ENCODE measurements around the gene CACNA1I. TPM values are rescaled to one million over a fixed set of nuclear protein-coding genes. Genes with fewer than 3 reads are reported as not detected.
A peak's percentile ranks its signal among the peaks of the same experiment; 100 is the strongest.
"Not testable (repeated sequence)": the region's sequence is repeated elsewhere in the genome, so short reads cannot be mapped to it uniquely, and the experiment has no call there.

CACNA1I gene
- not detected for total RNA-seq

- intact Hi-C loops (cut with DNase I; ENCODE audit: low total_unique reads) = no loop called here
These were observed at the start of gene CACNA1I for GRCh38 chr22:39570665-39571064. Gene CACNA1I (plus strand): TSS chr22:39570753. CDS start chr22:39570753, 0 bp downstream.

GRCh38 chr22:39521106-39521885, 49.3 kb upstream of the CACNA1I start:
- DNase-seq = peak; percentile 79 to 87
- ATAC-seq = peak; percentile 45 to 63
- peak overlapping the region; percentile 95 to 100 (median 100) for H3K27ac ChIP-seq
- in situ Hi-C loops (cut with MboI; ENCODE audit: low sequenced_read_pairs in 4 of 4) = loop anchor here in 2 of 4 donors (25.0 kb wide), 2 partner anchors 209 to 359 kb away; partner anchors contain the start of genes CBX7 (in 2 of the 2) and RPL3 (in 1 of the 2)
- peak overlapping the region; percentile 88 to 100 (median 99) for H3K4me3 ChIP-seq
- peaks cover 56 to 60% of the 10 kb centered on the region in 2 donors for H3K4me1 ChIP-seq
- not testable (repeated sequence) for H3K9me3 ChIP-seq, H3K27me3 ChIP-seq
- intact Hi-C loops (cut with DNase I; ENCODE audit: low total_unique reads) = loop anchor here (2.0 to 10.0 kb wide), 5 partner anchors 200 to 1916 kb away; partner anchors contain the start of genes GGA1, MRTFA and SUN2
- peaks cover 0 to 33% of the 10 kb centered on the region in 2 donors for H3K36me3 ChIP-seq

More at GRCh38 chr22:39570665-39571064, at the start of gene CACNA1I:
- no peak within 1 kb of the TSS for H3K4me3 ChIP-seq
- in situ Hi-C loops (cut with MboI; ENCODE audit: low sequenced_read_pairs in 4 of 4) = no loop called here
- no peaks in the 10 kb centered on the region for H3K36me3 ChIP-seq
- no peak for DNase-seq
- ATAC-seq = no peak
- H3K4me1 ChIP-seq = no peaks in the 10 kb centered on the region
- H3K27me3 ChIP-seq = no peaks in the 10 kb centered on the region
- no peak within 1 kb of the TSS for H3K27ac ChIP-seq
- H3K9me3 ChIP-seq = no peaks in the 10 kb centered on the region
- TF ChIP-seq CTCF (IDR thresholded peaks at IDR 0.05 in 4 of 5, conservative IDR thresholded peaks at IDR 0.05 in 1 of 5) (no peak), POLR2A (IDR thresholded peaks at IDR 0.05) (no peak)

GRCh38 chr22:39522091-39522490, 48.5 kb upstream of the CACNA1I start:
- not testable (repeated sequence) for ATAC-seq

GRCh38 chr22:39522567-39523300, 47.8 kb upstream of the CACNA1I start:
- Histone ChIP-seq H3K36me3 (peaks cover 0 to 28% of the 10 kb centered on the region in 2 donors), H3K9me3 (no peaks in the 10 kb centered on the region), H3K27ac (peak overlapping the region; percentile 95 to 100 (median 100)), H3K27me3 (no peaks in the 10 kb centered on the region), H3K4me3 (peak overlapping the region; percentile 88 to 100 (median 99)), H3K4me1 (peaks cover 60 to 66% of the 10 kb centered on the region in 2 donors)
- peak; percentile 24 to 41 for TF ChIP-seq POLR2A (IDR thresholded peaks at IDR 0.05)
- TF ChIP-seq CTCF (IDR thresholded peaks at IDR 0.05 in 4 of 5, conservative IDR thresholded peaks at IDR 0.05 in 1 of 5) = no peak
- peak; percentile 68 to 86 for DNase-seq
- peak; percentile 44 to 52 for ATAC-seq
- intact Hi-C loops (cut with DNase I; ENCODE audit: low total_unique reads) (loop anchor here (10.0 kb wide), 4 partner anchors 752 to 1918 kb away; partner anchors contain the start of genes GGA1, MRTFA and SUN2), in situ Hi-C loops (cut with MboI; ENCODE audit: low sequenced_read_pairs in 4 of 4) (loop anchor here in 2 of 4 donors (25.0 kb wide), 2 partner anchors 210 to 360 kb away; partner anchors contain the start of genes CBX7 (in 2 of the 2) and RPL3 (in 1 of the 2))

More at GRCh38 chr22:39522091-39522490, 48.5 kb upstream of the CACNA1I start:
- in situ Hi-C loops (cut with MboI; ENCODE audit: low sequenced_read_pairs in 4 of 4) (loop anchor here in 2 of 4 donors (25.0 kb wide), 2 partner anchors 210 to 360 kb away; partner anchors contain the start of genes CBX7 (in 2 of the 2) and RPL3 (in 1 of the 2)), intact Hi-C loops (cut with DNase I; ENCODE audit: low total_unique reads) (loop anchor here (10.0 kb wide), 4 partner anchors 753 to 1917 kb away; partner anchors contain the start of genes GGA1, MRTFA and SUN2)
- peaks cover 0 to 33% of the 10 kb centered on the region in 2 donors for H3K36me3 ChIP-seq
- peaks cover 56 to 60% of the 10 kb centered on the region in 2 donors for H3K4me1 ChIP-seq
- H3K27me3 ChIP-seq, H3K9me3 ChIP-seq, DNase-seq: not testable (repeated sequence)
- peak overlapping the region; percentile 95 to 100 (median 100) for H3K27ac ChIP-seq
- H3K4me3 ChIP-seq = peak overlapping the region; percentile 88 to 100 (median 99)

GRCh38 chr22:39524089-39524752, 46.3 kb upstream of the CACNA1I start:
- peak in 1 of 2 donors; percentile 60 for DNase-seq
- intact Hi-C loops (cut with DNase I; ENCODE audit: low total_unique reads) (loop anchor here (10.0 kb wide), 4 partner anchors 751 to 1919 kb away; partner anchors contain the start of genes GGA1, MRTFA and SUN2), in situ Hi-C loops (cut with MboI; ENCODE audit: low sequenced_read_pairs in 4 of 4) (loop anchor here in 2 of 4 donors (25.0 kb wide), 2 partner anchors 212 to 362 kb away; partner anchors contain the start of genes CBX7 (in 2 of the 2) and RPL3 (in 1 of the 2))
- peak overlapping the region in 1 of 4 donors; percentile 100 for H3K4me3 ChIP-seq
- H3K4me1 ChIP-seq = peaks cover 62 to 70% of the 10 kb centered on the region in 2 donors
- H3K9me3 ChIP-seq = no peaks in the 10 kb centered on the region
- peaks cover 0 to 28% of the 10 kb centered on the region in 2 donors for H3K36me3 ChIP-seq
- no peak for TF ChIP-seq POLR2A (IDR thresholded peaks at IDR 0.05)
- no peak for TF ChIP-seq CTCF (IDR thresholded peaks at IDR 0.05 in 4 of 5, conservative IDR thresholded peaks at IDR 0.05 in 1 of 5)
- H3K27me3 ChIP-seq = no peaks in the 10 kb centered on the region
- peak overlapping the region; percentile 95 to 100 (median 100) for H3K27ac ChIP-seq
- ATAC-seq = no peak
